KMS-11 (cell line): ENCODE measurements around the gene UFSP1.
A peak's percentile ranks its signal among the peaks of the same experiment; 100 is the strongest.
"Not testable (repeated sequence)": the region's sequence is repeated elsewhere in the genome, so short reads cannot be mapped to it uniquely, and the experiment has no call there.

Experiments used
- H2AFZ ChIP-seq: fragments of 200-600 bp; sonication (generic); 2 replicates; pipeline ENCODE4 v1.6.1; 2016; ENCODE audit warnings: antibody characterized with exemption, mixed run types, low read depth
- H3K27ac ChIP-seq: fragments of 200-600 bp; sonication (generic); 2 replicates; pipeline ENCODE4 v1.6.1; 2016; ENCODE audit warnings: mild to moderate bottlenecking, mixed run types
- H3K27me3 ChIP-seq: fragments of 200-600 bp; sonication (generic); 2 replicates; pipeline ENCODE4 v1.6.1; 2017; ENCODE audit warnings: mild to moderate bottlenecking, low read depth, mixed run types, moderate library complexity; ENCODE audit not compliant: insufficient read depth
- H3K36me3 ChIP-seq: fragments of 200-600 bp; sonication (generic); 2 replicates; pipeline ENCODE4 v1.6.1; 2017; ENCODE audit warnings: mild to moderate bottlenecking, mixed run types; ENCODE audit not compliant: insufficient read depth
- H3K4me1 ChIP-seq: fragments of 200-600 bp; sonication (generic); 2 replicates; pipeline ENCODE4 v1.6.1; 2016; ENCODE audit warnings: mild to moderate bottlenecking, low read depth, mixed run types; ENCODE audit not compliant: poor library complexity, severe bottlenecking
- H3K4me2 ChIP-seq: fragments of 200-600 bp; sonication (generic); 2 replicates; pipeline ENCODE4 v1.7.0; 2016; ENCODE audit warnings: mild to moderate bottlenecking, mixed run types
- H3K4me3 ChIP-seq: fragments of 200-600 bp; sonication (generic); IDR thresholded peaks from 2 replicates; pipeline ENCODE4 v1.6.1; 2017; ENCODE audit warnings: low read depth, low read length, mixed read lengths; ENCODE audit not compliant: insufficient read depth
- H3K79me2 ChIP-seq: fragments of 200-600 bp; sonication (generic); 2 replicates; pipeline ENCODE4 v1.6.1; 2016; ENCODE audit warnings: low read depth, mixed run types; ENCODE audit not compliant: insufficient read depth
- H3K9ac ChIP-seq: fragments of 200-600 bp; sonication (generic); 2 replicates; pipeline ENCODE4 v1.6.1; 2016; ENCODE audit warnings: mild to moderate bottlenecking, mixed run types
- H4K20me1 ChIP-seq: fragments of 200-600 bp; sonication (generic); 2 replicates; pipeline ENCODE4 v1.6.1; 2016; ENCODE audit warnings: mild to moderate bottlenecking, mixed run types; ENCODE audit not compliant: insufficient read depth
- CTCF ChIP-seq: fragments of 200-600 bp; sonication (generic); conservative IDR thresholded peaks from 2 replicates; pipeline ENCODE4 v1.6.1; 2017; ENCODE audit warnings: low read depth, mild to moderate bottlenecking, antibody characterized with exemption, low read length, moderate library complexity, mixed read lengths

The UFSP1 gene

GRCh38 chr7:100855515-100855914, 34.0 kb downstream of the UFSP1 start:
- no peaks in the 10 kb centered on the region for H4K20me1 ChIP-seq
- no peak overlapping the region for H3K4me3 ChIP-seq
- H3K79me2 ChIP-seq, result peaks cover 5% of the 10 kb centered on the region; the same call in 1 of the 2 replicates
- H3K36me3 ChIP-seq, result no peaks in the 10 kb centered on the region
- no peak overlapping the region for H3K9ac ChIP-seq
- H3K4me1 ChIP-seq, result peaks cover 4% of the 10 kb centered on the region
- H2AFZ ChIP-seq, result no peak overlapping the region
- H3K4me2 ChIP-seq, result no peak overlapping the region
- no peaks in the 10 kb centered on the region for H3K27me3 ChIP-seq
- no peak for TF ChIP-seq CTCF
- no peak overlapping the region for H3K27ac ChIP-seq

GRCh38 chr7:100854899-100855298, 34.6 kb downstream of the UFSP1 start:
- not testable (repeated sequence) for H3K27me3 ChIP-seq, H3K4me2 ChIP-seq, H3K4me3 ChIP-seq, H3K4me1 ChIP-seq, H2AFZ ChIP-seq, H4K20me1 ChIP-seq, H3K79me2 ChIP-seq, H3K9ac ChIP-seq, H3K27ac ChIP-seq, H3K36me3 ChIP-seq

GRCh38 chr7:100854146-100854895, 35.2 kb downstream of the UFSP1 start:
- H2AFZ ChIP-seq, result no peak overlapping the region
- no peak overlapping the region for H3K4me2 ChIP-seq
- no peaks in the 10 kb centered on the region for H4K20me1 ChIP-seq
- H3K27ac ChIP-seq, result no peak overlapping the region
- TF ChIP-seq CTCF, result no peak
- H3K27me3 ChIP-seq, result no peaks in the 10 kb centered on the region; the same call in 1 of the 2 replicates
- H3K79me2 ChIP-seq, result peaks cover 5% of the 10 kb centered on the region; the same call in 1 of the 2 replicates
- no peak overlapping the region for H3K4me3 ChIP-seq
- H3K9ac ChIP-seq, result no peak overlapping the region
- no peaks in the 10 kb centered on the region for H3K36me3 ChIP-seq
- H3K4me1 ChIP-seq, result peaks cover 4% of the 10 kb centered on the region

GRCh38 chr7:100852048-100852872, 37.3 kb downstream of the UFSP1 start, which contains the start of gene SLC12A9:
Gene SLC12A9, plus strand, starts transcription at chr7:100852713. Its CDS starts 1,485 bp downstream, at chr7:100854198.
- no peak within 1 kb of the TSS for H3K4me3 ChIP-seq
- no peaks in the 10 kb centered on the region for H3K36me3 ChIP-seq
- peak within 1 kb of the TSS; percentile 98 for H2AFZ ChIP-seq
- H3K79me2 ChIP-seq, result peaks cover 5% of the 10 kb centered on the region; the same call in 1 of the 2 replicates
- H3K9ac ChIP-seq, result peak within 1 kb of the TSS; percentile 49; the same call in 1 of the 2 replicates
- TF ChIP-seq CTCF, result peak; percentile 94
- H3K4me1 ChIP-seq, result peaks cover 4% of the 10 kb centered on the region
- H4K20me1 ChIP-seq, result no peaks in the 10 kb centered on the region
- no peak within 1 kb of the TSS for H3K27ac ChIP-seq
- peak within 1 kb of the TSS; percentile 47 for H3K4me2 ChIP-seq
- H3K27me3 ChIP-seq, result no peaks in the 10 kb centered on the region; the same call in 1 of the 2 replicates
